Memory B cell (primary cell): ENCODE measurements around the gene TBL1Y.
"Not testable (repeated sequence)": the region's sequence is repeated elsewhere in the genome, so short reads cannot be mapped to it uniquely, and the experiment has no call there.

Source experiments
- ATAC-seq: fragments of 150-1000 bp; cut with Tn5 transposase; 2 replicates; pipeline ENCODE4 v1.10.0; 2021; ENCODE audit warnings: low read depth, mild to moderate bottlenecking, moderate library complexity
- DNase-seq, 2 donors: peaks; one replicate each; pipeline ENCODE4 v3.0.0; 2022; ENCODE audit warnings: low spot score in 2 of 2
- H3K27ac Mint-ChIP-seq: one replicate; pipeline ENCODE4 v1.8.0; 2022; ENCODE audit warnings: mild to moderate bottlenecking, moderate library complexity, mixed read lengths
- H3K27me3 Mint-ChIP-seq: one replicate; pipeline ENCODE4 v1.8.0; 2022; ENCODE audit warnings: mixed read lengths
- H3K36me3 Mint-ChIP-seq: one replicate; pipeline ENCODE4 v1.8.0; 2022; ENCODE audit warnings: mild to moderate bottlenecking, mixed read lengths
- H3K4me1 Mint-ChIP-seq: one replicate; pipeline ENCODE4 v1.8.0; 2022; ENCODE audit warnings: mixed read lengths
- H3K4me3 Mint-ChIP-seq: one replicate; pipeline ENCODE4 v1.8.0; 2022; ENCODE audit warnings: mild to moderate bottlenecking, moderate library complexity, mixed read lengths
- H3K9me3 Mint-ChIP-seq: one replicate; pipeline ENCODE4 v1.8.0; 2022; ENCODE audit warnings: mixed read lengths

The TBL1Y gene

DNA sequence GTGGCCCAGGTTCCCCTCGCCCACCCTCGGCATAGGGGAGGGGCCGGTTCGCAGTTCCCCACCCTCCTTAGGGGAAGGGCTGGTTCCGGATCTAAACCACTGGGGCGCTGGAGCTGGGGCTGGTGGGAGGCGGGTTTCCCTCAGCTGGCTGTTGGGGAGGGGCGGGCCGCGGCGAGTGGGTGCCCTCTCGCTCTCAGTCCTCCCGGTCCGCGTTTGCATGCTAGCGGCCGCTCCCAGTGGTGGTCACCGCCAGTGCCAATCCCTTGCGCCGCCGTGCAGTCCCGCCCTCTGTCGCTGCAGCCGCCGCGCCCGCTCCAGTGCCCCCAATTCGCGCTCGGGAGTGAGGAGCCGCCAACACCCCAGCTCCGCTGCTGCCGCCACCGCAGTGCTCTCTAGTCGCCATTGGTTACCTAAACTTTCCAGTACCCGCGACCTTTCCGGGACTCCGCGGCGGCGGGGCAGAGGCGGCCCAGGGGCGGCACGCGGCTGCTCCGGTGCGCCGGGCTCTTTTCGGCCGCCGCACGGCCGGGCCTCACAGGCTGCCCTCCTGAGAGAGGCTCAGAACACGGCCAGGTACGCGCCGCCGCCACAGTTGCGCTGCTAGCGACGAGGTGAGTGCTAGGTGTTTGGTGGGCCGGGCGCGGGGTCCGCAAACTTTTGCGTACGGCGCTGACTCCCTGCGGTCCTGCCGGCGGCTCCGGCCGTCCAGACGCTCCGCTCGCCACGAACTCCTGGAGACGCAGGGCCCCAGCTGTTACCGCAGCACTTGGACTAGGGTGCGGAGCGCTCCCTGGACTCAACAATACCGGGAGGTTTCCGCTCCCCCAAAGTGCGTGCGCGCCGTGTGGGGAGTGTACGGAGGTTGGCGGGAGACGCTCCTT lies at the start of gene TBL1Y:
TBL1Y (plus strand) TSS at position 326 of the 881 bp plus-strand sequence. CDS start 114,388 bp downstream, outside the sequence.
- ATAC-seq (no peak), DNase-seq (no peak)
- Mint-ChIP-seq H3K4me3 (no peak within 1 kb of the TSS), H3K27ac (no peak within 1 kb of the TSS), H3K27me3 (peaks cover 3% of the 10 kb centered on the region), H3K36me3 (no peaks in the 10 kb centered on the region), H3K4me1 (no peaks in the 10 kb centered on the region), H3K9me3 (no peaks in the 10 kb centered on the region)

DNA sequence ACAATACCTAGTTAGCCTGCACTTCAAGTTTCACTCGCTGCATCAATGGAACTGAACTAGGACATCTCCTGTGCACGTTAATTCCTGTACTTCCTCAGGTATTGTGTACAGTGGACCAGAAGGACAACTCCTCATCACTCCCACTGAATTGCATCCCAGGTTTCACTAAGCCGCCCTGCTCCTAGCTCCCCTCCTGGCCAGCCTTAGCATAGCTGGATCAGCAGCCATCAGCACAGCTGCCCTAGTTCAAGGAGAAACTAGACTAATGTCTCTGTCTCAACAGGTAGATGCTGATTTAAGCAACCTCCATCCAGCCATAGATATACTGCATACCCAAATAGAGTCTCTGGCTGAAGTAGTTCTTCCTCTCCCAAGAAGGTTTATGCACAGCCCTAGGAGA lies 16.0 kb upstream of the TBL1Y start:
- Mint-ChIP-seq H3K4me3 (no peak overlapping the region), H3K9me3 (no peaks in the 10 kb centered on the region), H3K4me1 (no peaks in the 10 kb centered on the region), H3K36me3 (no peaks in the 10 kb centered on the region), H3K27ac (no peak overlapping the region), H3K27me3 (no peaks in the 10 kb centered on the region)
- no peak for DNase-seq
- no peak for ATAC-seq

DNA sequence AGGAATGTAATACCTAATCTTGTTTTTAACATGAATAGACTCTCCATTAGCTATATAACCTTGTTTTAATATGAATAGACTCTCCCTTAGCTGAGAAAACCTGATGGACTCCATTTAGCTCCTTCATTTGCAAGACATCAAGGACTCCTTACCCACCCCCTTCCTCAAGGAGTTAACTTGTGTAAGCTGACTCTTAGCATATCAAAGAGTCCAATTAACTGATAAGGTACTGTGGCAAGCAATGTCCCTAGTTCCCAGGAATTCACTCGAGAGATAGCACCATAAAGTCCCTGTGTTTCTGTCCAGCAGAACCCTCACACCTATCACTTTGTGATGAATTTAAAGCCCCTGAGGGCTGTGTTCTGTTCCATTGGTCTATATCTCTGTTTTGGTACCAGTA lies 15.3 kb upstream of the TBL1Y start:
- no peak overlapping the region for H3K4me3 Mint-ChIP-seq
- H3K27me3 Mint-ChIP-seq: no peaks in the 10 kb centered on the region
- DNase-seq (no peak), ATAC-seq (no peak)
- H3K36me3 Mint-ChIP-seq: no peaks in the 10 kb centered on the region
- H3K9me3 Mint-ChIP-seq: no peaks in the 10 kb centered on the region
- H3K27ac Mint-ChIP-seq: no peak overlapping the region
- no peaks in the 10 kb centered on the region for H3K4me1 Mint-ChIP-seq

DNA sequence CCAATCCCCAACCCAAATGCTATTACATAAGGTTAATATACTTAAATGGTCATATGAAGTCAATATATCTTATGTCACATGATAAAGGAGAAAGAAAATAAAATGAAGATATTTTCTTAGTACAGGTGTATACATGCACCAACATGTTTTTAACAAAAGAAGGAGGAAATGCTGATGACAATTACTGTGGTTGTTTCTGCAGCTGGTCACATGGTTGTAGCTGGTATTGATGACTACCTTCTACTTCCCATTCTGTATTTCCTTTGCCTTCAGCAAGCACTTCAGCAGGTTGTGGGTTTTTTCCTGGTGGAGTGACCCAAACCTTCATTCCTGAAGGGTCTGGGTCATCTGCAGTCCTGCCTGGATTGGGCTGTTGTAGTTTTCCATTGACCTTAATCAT lies 8.4 kb upstream of the TBL1Y start:
- H3K27ac Mint-ChIP-seq, H3K36me3 Mint-ChIP-seq, DNase-seq, H3K4me3 Mint-ChIP-seq, H3K27me3 Mint-ChIP-seq, H3K4me1 Mint-ChIP-seq, ATAC-seq, H3K9me3 Mint-ChIP-seq: not testable (repeated sequence)

DNA sequence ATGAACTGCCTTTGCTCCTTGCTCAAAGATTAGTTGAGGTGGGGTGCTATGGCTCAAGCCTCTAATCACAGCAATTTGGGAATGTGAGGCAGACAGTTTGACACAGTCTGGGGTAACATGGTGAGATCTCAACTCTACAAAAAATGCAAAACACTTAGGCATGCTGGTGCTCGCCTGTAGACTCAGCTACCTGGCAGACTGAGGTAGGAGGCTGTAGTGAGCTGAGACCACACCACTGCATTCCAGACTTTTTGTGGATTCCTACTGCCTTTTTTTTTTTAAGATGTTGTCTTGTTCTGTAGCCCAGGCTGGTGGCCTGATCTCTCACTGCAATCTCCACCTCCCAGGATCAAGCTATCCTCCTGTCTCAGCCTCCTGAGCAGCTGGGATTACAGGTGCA lies 2.9 kb upstream of the TBL1Y start:
- DNase-seq: no peak
- Mint-ChIP-seq H3K4me1 (no peaks in the 10 kb centered on the region), H3K36me3 (no peaks in the 10 kb centered on the region), H3K27ac (no peak overlapping the region), H3K27me3 (peaks cover 2% of the 10 kb centered on the region), H3K9me3 (peaks cover 3% of the 10 kb centered on the region), H3K4me3 (no peak overlapping the region)
- no peak for ATAC-seq

DNA sequence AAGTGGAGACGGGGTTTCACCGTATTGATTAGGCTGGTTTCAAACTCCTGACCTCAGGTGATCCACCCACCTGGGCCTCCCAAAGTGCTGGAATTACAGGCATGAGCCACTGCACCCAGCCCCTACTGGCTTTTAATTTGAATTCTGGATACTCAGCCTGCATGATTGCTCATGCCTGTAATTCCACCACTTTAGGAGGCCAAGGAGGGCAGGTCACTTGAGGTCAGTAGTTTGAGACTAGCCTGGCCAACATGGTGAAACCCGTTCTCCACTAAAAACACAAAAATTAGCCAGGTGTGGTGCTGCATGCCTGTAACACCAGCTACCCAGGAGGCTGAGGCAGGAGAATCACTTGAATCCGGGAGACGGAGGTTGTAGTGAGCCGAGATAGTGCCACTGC lies 2.5 kb upstream of the TBL1Y start:
- H3K27ac Mint-ChIP-seq, H3K36me3 Mint-ChIP-seq, DNase-seq, H3K27me3 Mint-ChIP-seq, H3K4me1 Mint-ChIP-seq, H3K9me3 Mint-ChIP-seq, H3K4me3 Mint-ChIP-seq, ATAC-seq: not testable (repeated sequence)

DNA sequence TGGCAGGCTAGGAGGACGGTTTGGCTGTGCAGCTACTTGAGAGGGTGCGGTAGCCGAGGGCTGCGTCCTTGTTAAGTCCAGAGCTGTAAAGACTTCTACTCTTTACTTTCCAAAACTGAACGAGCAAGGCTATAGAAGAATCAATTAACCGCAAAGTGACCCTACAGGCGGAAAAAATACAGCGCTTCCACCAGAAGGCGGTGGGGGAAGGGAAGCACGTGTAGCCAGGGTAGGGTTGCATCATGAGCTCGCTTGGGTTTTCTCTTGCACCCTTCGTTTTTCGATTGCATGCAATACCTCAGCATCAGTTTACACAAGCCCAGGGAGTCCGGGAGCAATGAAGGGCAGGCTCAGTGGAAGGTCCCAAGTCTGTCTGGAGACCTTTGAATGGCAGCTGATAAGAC lies 1.4 kb upstream of the TBL1Y start:
- no peak for ATAC-seq

DNA sequence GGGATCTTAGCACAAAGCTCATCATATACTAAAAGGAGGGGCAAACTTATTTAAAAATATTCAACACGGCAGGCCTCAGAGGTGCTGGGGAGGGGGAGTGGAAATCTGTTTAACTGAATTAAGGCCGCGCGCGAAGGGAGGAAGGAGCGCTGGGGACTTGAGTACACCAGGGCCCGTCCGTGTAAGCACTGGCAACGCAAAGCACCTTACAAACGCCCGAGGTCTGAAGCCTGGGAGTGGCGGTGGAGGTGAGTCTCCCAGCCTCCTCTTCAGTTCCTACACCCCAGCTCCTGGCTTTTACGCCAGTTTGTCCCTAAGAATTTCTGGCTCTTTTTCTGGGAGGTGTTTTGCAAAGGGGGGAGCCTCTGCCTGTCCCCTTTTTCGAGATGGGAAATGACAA lies 641 bp upstream of the TBL1Y start:
- Mint-ChIP-seq H3K27ac (no peak overlapping the region), H3K27me3 (peaks cover 3% of the 10 kb centered on the region), H3K4me3 (no peak overlapping the region), H3K9me3 (peaks cover 3% of the 10 kb centered on the region), H3K36me3 (no peaks in the 10 kb centered on the region), H3K4me1 (no peaks in the 10 kb centered on the region)
- DNase-seq: no peak
- no peak for ATAC-seq

More for the DNA sequence above, 1.4 kb upstream of the TBL1Y start:
- Mint-ChIP-seq H3K4me1 (no peaks in the 10 kb centered on the region), H3K9me3 (peaks cover 3% of the 10 kb centered on the region), H3K4me3 (no peak overlapping the region), H3K27ac (no peak overlapping the region), H3K27me3 (peaks cover 3% of the 10 kb centered on the region), H3K36me3 (no peaks in the 10 kb centered on the region)
- DNase-seq: no peak

DNA sequence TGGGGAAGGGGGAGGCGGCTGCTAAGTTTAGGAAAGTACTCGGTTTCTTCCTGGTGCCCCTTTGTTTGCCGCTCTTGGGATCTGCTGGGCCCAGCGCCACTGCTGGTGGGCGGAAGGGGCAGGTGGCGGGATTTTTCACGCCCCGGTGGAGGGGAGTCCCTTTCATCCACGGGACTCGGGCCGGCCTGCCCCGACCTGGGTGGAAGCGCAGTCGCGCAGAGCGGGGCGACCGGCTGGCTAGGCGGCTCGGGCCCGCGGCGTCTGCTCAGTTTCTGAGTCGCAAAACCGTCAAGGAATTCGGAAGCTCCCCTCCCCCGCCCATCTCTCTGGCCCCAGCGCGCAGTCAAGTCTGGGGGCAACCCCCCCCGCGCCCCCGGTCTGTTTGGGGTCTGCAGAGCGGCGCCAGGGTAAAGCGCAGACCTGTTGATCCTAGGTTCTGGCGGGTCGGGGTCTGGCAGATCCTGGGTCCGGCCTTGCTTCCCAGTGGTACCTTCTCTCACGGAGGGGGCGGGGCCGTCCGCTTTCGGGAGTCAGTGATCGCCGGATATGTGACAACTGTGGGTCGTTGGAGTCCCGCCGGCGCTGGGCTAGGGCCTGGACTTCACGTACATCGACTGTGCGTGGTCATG lies 870 bp downstream of the TBL1Y start, which contains the start of gene AMELY:
AMELY (minus strand) TSS at position 500 of the 629 bp plus-strand sequence. CDS start 39,144 bp downstream, outside the sequence.
- Mint-ChIP-seq H3K4me1 (no peaks in the 10 kb centered on the region), H3K36me3 (no peaks in the 10 kb centered on the region), H3K27ac (no peak within 1 kb of the TSS), H3K27me3 (peaks cover 3% of the 10 kb centered on the region), H3K9me3 (no peaks in the 10 kb centered on the region), H3K4me3 (no peak within 1 kb of the TSS)
- DNase-seq: no peak
- ATAC-seq: no peak

DNA sequence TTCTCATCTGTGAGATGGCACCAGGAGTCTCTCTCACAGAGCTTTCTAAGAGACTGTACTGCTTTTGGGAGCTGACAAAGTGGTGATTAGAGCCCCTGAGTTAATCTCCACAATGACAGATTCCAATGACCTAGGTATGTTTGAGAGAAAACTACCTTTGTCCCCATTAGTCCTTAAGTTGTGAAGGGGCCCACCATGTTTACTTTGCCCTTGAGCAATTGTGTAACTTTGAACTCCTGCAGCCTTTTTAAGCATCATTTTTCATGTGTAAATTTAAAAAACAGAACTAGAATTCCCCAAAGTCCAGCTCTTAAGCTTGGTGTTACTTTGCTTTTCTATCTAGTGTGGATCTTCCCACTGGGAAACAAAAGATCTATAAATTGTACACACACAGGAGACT lies 2.9 kb downstream of the TBL1Y start:
- H3K4me3 Mint-ChIP-seq: no peak overlapping the region
- no peak for DNase-seq
- H3K27me3 Mint-ChIP-seq: peaks cover 3% of the 10 kb centered on the region
- no peak for ATAC-seq
- no peaks in the 10 kb centered on the region for H3K9me3 Mint-ChIP-seq
- no peaks in the 10 kb centered on the region for H3K36me3 Mint-ChIP-seq
- H3K4me1 Mint-ChIP-seq: no peaks in the 10 kb centered on the region
- no peak overlapping the region for H3K27ac Mint-ChIP-seq

DNA sequence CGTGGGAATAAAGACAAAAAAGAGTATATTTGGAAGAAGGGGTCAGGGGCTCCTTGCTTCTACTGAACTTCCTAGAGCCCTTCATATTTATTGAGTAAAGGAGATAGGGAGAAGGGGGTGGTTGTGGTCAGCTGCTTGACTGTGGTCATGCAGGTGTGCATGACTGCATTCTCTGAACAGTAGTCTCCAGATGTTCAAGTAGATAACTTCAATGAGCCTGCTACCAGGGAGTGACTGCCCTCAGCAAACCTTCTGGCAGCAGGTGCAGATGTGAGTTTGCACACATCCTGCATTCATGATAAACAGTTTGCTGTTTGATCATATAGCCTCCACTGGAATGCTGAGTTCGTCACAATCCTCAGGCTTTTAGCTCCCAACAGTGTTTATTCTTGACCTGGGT lies 10.6 kb downstream of the TBL1Y start:
- no peak for DNase-seq
- peaks cover 2% of the 10 kb centered on the region for H3K9me3 Mint-ChIP-seq
- H3K27ac Mint-ChIP-seq: no peak overlapping the region
- ATAC-seq: no peak
- H3K4me3 Mint-ChIP-seq: no peak overlapping the region
- no peaks in the 10 kb centered on the region for H3K4me1 Mint-ChIP-seq
- H3K27me3 Mint-ChIP-seq: no peaks in the 10 kb centered on the region
- H3K36me3 Mint-ChIP-seq: no peaks in the 10 kb centered on the region

DNA sequence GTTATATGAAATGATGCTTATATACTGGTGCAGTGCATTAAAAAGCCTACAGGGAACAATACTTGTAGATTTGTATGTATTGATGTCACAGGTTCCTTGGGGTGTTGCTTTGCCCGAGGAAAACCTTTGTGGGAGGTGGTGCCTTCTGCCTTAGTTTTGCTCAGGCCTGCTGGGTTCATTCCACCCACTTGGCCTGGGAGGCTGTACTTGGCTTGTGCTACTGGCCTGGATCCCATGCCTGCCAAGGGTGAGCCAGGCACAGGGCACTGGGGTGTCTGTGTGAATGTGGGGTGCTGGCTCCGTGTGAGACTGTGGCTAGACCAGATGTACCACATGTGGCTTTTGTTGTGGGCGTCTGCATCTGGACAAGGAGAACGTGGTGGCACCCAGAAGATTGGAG lies 17.8 kb downstream of the TBL1Y start:
- Mint-ChIP-seq H3K4me3 (no peak overlapping the region), H3K27me3 (no peaks in the 10 kb centered on the region), H3K27ac (no peak overlapping the region), H3K36me3 (no peaks in the 10 kb centered on the region), H3K4me1 (no peaks in the 10 kb centered on the region), H3K9me3 (no peaks in the 10 kb centered on the region)
- ATAC-seq (no peak), DNase-seq (no peak)

DNA sequence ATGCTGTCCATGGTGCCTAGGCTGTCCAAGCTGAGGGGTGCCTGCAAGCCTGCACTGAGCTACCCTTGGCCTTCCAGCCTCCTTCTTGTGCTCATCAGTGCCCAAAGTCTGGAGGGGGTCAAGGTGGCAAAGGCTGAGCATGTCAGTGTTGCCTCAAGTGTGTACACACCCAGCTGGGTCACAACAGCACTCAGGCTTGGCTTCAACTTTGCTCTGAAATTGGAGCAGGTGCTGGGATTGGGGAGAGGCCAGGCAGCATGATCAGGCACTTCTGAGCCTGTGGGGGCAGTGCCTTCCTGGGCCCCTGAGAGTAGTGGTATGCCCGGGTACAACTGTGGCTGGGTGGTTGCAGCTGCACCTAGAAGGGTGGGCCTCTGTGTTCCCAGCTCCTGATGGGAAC lies 18.7 kb downstream of the TBL1Y start:
- no peaks in the 10 kb centered on the region for H3K27me3 Mint-ChIP-seq
- ATAC-seq (no peak), DNase-seq (no peak)
- H3K4me3 Mint-ChIP-seq: no peak overlapping the region
- H3K4me1 Mint-ChIP-seq: no peaks in the 10 kb centered on the region
- H3K9me3 Mint-ChIP-seq: no peaks in the 10 kb centered on the region
- no peaks in the 10 kb centered on the region for H3K36me3 Mint-ChIP-seq
- H3K27ac Mint-ChIP-seq: no peak overlapping the region

DNA sequence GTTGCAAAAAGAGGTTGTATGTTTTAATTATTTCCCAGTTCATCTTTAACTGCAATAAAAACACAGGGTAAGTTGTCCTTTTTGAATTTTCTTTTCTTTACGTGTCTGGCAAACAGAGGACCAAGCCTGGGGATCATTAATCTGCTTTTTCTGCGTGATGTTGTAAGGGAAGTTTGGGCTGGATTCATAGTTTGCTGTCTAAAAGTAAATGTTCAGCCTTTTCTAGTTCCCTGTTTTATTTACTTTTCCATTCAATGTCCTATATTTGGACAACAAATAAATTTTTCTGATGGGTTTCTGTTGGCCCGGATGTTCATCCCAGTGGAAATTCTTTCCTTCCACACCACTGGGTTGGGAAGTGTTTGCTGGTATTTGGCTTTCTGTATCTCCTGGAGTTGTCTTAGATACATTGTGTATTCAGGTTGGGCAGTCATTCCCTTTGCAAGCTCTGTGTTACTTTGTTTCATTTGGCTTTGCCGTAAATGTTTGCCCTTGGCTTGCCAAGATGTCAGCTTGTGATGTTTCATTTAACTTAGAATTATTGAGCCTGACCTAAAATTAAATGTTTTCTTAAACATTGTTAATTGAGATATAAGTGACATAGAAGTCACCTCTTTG lies 21.4 kb downstream of the TBL1Y start:
- Mint-ChIP-seq H3K4me1 (no peaks in the 10 kb centered on the region), H3K27ac (no peak overlapping the region), H3K9me3 (no peaks in the 10 kb centered on the region), H3K36me3 (no peaks in the 10 kb centered on the region), H3K4me3 (no peak overlapping the region), H3K27me3 (no peaks in the 10 kb centered on the region)
- ATAC-seq (no peak), DNase-seq (no peak)
